HG03108 (cell line): Measurements from ENCODE around the gene FLYWCH2.
A peak's percentile ranks its signal among the peaks of the same experiment; 100 is the strongest.
"Not testable (repeated sequence)": the region's sequence is repeated elsewhere in the genome, so short reads cannot be mapped to it uniquely, and the experiment has no call there.

Experiments used
- ATAC-seq: cut with Tn5 transposase; IDR thresholded peaks from one replicate; pipeline ENCODE4 v1.9.1; 2021; ENCODE audit warnings: moderate library complexity; ENCODE audit not compliant: unreplicated experiment

FLYWCH2 gene

GRCh38 chr16:2912330-2913199, 29.6 kb downstream of the FLYWCH2 start:
- peak; percentile 11 for ATAC-seq

DNA sequence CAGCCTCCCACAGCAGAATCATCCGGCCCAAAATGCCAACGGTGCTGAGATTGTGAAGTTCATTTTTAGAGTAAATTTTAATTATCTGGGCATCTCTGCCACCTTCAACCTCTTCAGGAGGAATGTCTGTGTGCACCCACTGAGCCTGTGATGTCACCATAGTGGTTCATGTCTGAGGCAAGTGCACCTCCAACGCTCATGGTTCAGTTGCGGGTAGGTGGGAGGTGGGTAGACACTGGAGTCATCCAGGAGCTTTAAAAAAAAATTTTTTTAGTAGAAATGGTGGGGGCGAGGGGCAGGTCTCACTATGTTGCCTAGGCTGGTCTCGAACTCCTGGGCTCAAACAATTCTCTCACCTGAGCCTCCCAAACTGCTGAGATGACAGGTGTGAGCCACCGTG, 30.6 kb downstream of the FLYWCH2 start:
- ATAC-seq = no peak

GRCh38 chr16:2914233-2914632, 31.2 kb downstream of the FLYWCH2 start:
- ATAC-seq = no peak

GRCh38 chr16:2915196-2915929, 32.3 kb downstream of the FLYWCH2 start:
- no peak for ATAC-seq

- ATAC-seq = no peak
Measured at GRCh38 chr16:2919511-2920255, 36.7 kb downstream of the FLYWCH2 start.

DNA sequence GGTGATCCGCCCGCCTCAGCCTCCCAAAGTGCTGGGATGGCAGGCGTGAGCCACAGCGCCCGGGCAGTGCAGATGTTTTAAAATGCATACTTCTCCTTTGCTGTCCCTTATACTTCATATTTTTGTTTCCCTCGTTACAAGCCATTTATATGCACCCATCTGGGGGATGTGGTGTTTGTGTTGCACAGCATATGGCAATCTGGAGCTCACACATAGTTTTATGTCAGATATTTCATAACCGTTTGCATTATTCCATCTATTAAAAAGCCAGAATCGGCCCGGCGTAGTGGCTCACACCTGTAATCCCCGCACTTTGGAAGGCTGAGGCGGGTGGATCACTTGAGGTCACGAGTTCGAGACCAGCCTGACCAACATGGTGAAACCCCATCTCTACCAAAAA, 40.5 kb downstream of the FLYWCH2 start:
- no peak for ATAC-seq

GRCh38 chr16:2924901-2925755, 42.1 kb downstream of the FLYWCH2 start:
- no peak for ATAC-seq

- no peak for ATAC-seq
Measured at GRCh38 chr16:2925951-2926649, 43.1 kb downstream of the FLYWCH2 start.

GRCh38 chr16:2926650-2926999, 43.6 kb downstream of the FLYWCH2 start:
- no peak for ATAC-seq

- peak; percentile 62 for ATAC-seq
Measured at GRCh38 chr16:2927010-2927646, 44.1 kb downstream of the FLYWCH2 start.

DNA sequence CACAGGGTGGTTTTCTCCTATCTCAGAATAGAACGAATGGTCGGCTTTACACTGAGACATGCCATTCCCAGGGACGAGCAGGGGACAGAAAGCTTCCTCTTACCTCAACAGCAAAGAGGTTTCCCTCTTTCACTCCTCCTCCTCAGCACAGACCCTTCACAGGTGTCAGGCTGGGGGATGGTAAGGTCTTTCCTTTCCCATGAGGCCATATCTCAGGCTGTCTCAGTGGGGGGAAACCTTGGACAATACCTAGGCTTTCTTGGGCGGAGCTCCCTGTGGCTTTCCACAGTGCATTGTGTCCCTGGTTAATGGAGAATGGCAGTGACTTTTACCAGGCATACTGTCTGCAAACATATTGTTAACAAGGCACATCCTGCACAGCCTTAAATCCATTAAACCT, 45.1 kb downstream of the FLYWCH2 start:
- not testable (repeated sequence) for ATAC-seq

GRCh38 chr16:2928796-2929195, 45.8 kb downstream of the FLYWCH2 start:
- ATAC-seq = no peak

DNA sequence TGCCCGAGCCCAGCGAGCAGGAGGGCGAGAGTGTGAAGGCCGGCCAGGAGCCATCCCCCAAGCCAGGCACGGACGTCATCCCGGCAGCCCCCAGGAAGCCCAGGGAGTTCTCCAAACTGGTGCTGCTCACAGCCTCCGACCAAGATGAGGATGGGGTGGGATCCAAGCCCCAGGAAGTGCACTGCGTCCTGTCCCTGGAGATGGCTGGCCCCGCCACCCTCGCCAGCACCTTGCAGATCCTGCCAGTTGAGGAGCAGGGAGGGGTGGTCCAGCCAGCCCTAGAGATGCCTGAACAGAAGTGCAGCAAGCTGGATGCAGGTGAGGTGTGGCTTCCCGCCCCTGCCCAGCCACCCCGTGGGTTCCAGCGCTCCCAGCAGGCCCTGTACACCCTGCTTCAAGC, 46.7 kb downstream of the FLYWCH2 start:
- ATAC-seq = no peak

- ATAC-seq = no peak
Measured at GRCh38 chr16:2930236-2930635, 47.2 kb downstream of the FLYWCH2 start.

DNA sequence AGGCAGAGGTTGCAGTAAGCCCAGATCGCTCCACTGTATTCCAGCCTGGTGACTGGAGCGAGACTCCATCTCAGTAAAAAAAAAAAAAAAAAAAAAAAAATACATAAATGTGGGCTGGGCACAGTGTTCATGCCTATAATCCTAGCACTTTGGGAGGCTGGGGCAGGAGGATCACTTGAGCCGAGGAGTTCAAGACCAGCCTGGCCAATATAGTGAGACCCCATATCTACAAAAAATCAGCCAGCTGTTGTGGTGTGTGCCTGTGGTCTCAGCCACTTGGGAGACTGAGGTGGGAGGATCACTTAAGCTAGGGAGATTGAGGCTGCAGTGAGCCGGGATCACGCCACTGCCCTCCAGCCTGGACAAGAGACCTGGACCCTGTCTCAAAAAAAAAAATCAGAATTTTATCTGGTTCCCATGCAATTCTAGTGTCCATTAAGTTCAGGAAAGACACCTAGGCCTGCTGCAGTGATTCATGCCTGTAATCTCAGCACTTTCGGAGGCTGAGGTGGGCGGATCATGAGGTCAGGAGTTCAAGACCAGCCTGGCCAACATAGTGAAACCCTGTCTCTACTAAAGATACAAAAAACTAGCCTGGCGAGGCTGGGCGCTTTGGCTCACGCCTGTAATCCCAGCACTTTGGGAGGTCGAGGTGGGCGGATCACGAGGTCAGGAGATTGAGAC, 48.4 kb downstream of the FLYWCH2 start:
- not testable (repeated sequence) for ATAC-seq

DNA sequence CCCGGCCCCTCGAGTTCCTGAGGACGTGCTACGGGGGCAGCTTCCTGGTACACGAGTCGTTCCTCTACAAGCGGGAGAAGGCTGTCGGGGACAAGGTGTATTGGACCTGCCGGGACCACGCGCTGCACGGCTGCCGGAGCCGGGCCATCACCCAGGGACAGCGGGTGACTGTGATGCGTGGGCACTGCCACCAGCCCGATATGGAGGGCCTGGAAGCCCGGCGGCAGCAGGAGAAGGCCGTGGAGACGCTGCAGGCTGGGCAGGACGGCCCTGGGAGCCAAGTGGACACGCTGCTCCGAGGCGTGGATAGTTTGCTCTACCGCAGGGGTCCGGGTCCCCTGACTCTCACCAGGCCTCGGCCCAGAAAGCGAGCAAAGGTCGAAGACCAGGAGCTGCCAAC, 50.1 kb downstream of the FLYWCH2 start:
- ATAC-seq = no peak

GRCh38 chr16:2933701-2934100, 50.7 kb downstream of the FLYWCH2 start:
- no peak for ATAC-seq

- no peak for ATAC-seq
Measured at GRCh38 chr16:2934450-2934849, 51.4 kb downstream of the FLYWCH2 start.

- no peak for ATAC-seq
Measured at GRCh38 chr16:2936436-2937011, 53.5 kb downstream of the FLYWCH2 start.
